ENCODE data around the gene INTS4.
"Not testable (repeated sequence)": the region's sequence is repeated elsewhere in the genome, so short reads cannot be mapped to it uniquely, and the experiment has no call there.

INTS4 gene

DNA sequence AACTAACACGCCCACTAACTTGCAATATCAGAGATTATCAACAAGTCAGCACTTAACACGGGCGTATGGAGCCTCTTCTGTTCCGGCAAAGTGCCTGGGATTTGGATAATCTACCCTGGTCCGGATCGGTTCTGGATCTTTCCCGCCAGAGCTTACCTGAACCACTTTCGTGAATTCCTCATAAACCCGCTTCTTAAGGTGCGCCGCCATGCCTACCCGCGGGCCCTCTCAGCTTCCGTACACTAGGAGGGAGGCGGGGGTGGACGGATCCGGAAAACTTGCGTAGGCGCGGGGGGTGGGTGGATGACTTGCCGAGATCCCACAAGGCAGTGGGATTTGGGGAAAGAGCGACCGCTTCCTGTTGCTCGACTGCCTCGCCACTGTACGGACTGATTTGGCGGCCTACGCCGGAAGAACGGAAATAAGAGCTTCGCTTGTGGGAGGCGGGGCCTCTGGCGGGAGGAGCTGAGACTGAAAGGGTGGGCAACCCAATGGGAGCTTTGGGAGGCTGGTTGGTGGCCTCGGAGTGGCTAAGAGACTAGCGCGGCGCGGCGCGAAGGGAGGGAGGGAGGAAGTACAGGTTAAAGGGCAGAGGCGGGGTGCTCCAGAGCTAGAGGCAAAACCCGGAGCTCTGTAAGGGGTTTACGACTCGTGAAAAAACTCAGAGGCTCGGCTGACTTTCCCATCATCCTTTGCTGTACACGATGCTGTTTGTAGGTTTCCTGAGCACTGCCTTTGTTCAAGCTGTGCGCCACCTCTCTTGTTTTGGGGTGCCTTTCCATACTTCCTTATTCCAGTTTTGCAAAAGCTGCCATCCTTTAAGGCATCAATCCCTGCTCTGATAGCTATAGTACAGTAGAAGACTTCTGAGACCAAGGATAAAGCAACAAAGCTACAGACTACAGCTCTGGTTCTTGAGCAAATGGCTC lies at the start of gene INTS4:
Gene INTS4, minus strand, starts transcription at position 235 of the 929 bp plus-strand sequence. Its CDS starts 25 bp downstream, at position 210.
- peak; percentile 95 to 98 (median 95) for DNase-seq (ENCODE audit: low read depth in 3 of 3)

DNA sequence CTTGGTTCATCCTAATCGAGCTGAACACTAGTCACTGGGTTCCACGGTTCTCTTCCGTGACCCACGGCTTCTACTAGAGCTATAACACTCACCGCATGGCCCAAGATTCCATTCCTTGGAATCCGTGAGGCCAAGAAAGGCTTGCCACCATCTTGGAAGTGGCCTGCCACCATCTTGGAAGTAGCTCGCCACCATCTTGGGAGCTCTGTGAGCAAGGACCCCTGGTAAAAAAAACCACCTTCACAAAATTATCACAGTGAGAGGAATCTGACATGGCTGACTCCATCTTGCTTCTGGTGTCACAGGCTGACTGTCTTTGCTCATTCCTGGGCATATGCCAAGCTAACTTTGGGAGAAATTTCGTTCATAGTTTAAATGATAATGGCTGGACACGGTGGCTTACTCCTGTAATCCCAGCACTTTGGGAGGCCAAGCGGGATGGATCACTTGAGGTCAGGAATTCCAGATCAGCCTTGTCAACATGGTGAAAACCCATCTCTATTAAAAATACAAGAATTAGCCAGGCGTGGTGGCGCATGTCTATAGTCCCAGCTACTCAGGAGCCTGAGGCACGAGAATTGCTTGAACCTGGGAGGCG lies 47.5 kb upstream of the INTS4 start:
- DNase-seq (ENCODE audit: low read depth in 3 of 3), result no peak

- not testable (repeated sequence) for DNase-seq (ENCODE audit: low read depth in 3 of 3)
These were observed 46.9 kb upstream of the INTS4 start for GRCh38 chr11:78041380-78041719.

GRCh38 chr11:78040691-78041379 lies 46.4 kb upstream of the INTS4 start:
- no peak for DNase-seq (ENCODE audit: low read depth in 3 of 3)

DNA sequence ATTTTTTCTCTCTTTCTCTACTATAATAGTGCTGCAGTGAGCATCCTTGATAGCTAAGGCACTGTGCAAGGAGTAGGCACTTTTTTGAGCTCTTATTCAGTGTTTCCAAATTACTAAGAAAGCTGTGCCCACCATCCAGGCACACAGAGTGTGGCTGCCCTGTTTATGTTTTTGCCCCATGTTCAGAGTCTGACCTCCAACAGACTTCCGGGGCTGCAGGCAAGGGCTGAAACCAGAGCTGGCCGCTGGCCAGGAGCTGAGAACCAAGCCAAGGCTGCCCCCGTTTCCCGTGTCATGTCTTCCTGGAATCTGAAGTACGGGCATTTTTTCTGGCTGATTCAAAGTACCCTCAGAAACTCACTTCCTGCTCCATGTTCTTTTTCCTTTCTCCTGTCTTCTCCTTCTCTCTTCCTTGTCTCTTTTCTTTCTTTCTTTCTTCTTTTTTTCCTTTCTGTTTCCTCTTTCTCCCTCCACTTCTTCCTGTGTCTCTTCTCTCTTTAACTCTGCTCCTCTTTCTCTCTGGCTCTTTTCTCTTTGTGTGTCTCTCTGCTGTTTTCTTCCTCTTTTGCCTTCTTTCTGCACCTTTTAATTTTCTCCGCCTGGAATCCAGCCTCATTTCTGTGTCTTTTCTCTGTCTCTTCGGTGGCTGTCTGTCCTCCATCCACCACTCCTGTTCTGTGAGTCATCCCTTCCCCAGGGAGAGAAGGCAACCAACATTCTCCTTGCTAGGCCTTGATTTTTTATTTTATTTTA lies 45.6 kb upstream of the INTS4 start:
- DNase-seq (ENCODE audit: low read depth in 3 of 3), result peak in 1 of 3 donors; percentile 23

- no peak for DNase-seq (ENCODE audit: low read depth in 3 of 3)
These were observed 45.0 kb upstream of the INTS4 start for GRCh38 chr11:78039391-78039918.

DNA sequence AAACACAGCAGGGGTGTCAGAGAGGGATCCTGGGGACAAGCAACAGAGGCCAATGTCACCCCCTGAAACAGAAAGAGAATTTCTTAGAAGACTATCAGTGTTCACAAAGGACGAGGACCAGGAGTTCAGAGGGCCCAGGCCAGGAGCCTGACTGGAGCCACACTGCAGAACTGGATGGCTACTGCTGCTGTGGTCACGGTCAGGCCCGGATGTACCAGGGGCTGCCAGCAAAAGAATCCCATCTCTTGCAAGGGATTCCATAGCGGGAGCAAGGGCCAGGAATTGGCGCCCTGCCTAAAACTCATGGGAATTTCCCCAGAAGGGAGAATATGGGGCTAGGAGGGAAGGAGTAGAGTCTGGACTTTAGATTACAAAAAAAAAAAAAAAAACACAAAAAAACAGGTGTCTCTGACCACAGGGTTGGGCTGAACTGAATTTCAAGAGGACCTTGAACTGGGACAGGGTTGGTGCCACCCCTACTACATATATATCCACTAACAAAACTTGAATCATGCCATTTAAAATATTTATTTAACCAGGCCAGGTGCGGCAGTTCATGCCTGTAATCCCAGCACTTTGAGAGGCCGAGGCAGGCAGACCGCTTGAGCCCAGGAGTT lies 44.3 kb upstream of the INTS4 start:
- DNase-seq (ENCODE audit: low read depth in 3 of 3), result no peak

GRCh38 chr11:78037825-78038620 lies 43.6 kb upstream of the INTS4 start:
- DNase-seq (ENCODE audit: low read depth in 3 of 3), result no peak

DNA sequence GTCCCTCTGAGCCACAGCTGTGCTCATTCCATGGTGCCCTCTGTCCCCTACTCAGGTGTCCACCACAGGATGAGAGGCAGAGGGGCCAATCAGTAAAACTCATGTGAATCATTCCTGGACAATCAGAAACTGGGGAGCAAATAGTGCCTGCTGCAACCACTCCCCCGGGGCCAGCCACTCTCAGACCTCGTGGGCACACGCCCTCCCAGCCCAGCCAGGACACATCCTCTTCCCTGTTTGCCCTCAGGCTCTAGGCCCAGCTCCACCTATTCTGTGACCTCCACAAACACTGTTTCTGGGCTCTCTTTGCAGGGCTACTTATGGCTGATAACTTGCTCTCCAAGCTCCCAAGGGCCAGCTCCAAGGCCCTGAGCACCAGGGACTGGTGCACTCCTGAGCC lies 42.6 kb upstream of the INTS4 start:
- DNase-seq (ENCODE audit: low read depth in 3 of 3), result no peak

DNA sequence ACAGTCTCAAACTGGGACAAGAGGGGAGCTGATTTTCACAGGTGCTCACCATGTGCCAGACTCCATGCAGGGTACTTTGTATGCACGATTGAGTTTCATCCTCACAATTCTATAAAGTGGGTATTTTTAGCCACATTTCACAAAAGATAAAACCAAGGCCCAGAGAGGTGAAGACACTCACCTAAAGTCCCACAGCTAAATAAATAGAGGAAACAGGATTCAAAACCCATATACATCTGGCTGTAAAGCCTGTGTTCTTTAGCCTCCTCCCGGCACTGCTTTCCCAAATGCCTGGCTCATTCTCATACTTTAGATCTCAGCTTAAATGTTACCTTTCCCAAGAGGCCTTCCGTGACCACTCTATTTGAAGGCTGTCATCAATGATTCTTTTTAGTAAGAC lies 41.8 kb upstream of the INTS4 start:
- DNase-seq (ENCODE audit: low read depth in 3 of 3), result no peak

DNA sequence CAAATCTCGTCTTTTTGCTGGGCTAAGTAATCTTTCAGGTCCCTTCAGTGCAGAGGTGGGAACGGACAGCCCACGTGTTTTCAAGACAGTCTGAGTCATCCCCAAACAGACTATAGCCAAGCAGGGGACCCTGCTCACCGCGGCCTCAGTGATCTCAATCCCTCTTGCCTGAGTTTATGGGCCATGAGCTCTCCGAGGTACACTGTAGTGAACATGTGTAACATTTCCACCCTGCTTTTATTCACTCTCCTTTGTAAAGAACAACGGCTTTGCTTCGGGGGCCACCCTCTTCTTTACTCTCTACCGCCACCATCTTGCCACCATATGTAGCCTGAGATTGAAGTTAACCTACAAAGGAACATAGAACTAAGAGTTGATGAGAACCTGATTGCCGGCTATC lies 40.2 kb upstream of the INTS4 start:
- no peak for DNase-seq (ENCODE audit: low read depth in 3 of 3)

DNA sequence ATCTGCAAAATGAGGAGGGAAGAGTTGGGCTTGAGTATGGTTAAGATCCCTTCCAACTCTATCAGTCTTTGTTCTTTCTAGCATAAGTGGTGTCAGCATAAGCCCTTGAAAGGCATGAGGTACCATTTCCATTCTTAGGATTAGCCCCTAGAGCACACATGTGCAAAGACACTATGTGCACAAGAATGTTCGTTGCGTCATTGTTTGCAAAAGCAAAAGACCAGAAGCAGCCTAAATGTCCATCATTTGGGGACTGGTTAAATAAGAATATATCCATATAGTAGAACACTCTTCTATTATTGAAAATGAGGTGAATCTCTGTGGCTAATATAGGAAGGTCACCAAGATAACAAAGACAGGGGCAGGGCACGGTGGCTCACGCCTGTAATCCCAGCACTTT lies 38.6 kb upstream of the INTS4 start:
- no peak for DNase-seq (ENCODE audit: low read depth in 3 of 3)

GRCh38 chr11:78032090-78032489 lies 37.6 kb upstream of the INTS4 start:
- no peak for DNase-seq (ENCODE audit: low read depth in 3 of 3)

GRCh38 chr11:78031629-78032028 lies 37.2 kb upstream of the INTS4 start:
- no peak for DNase-seq (ENCODE audit: low read depth in 3 of 3)

- no peak for DNase-seq (ENCODE audit: low read depth in 3 of 3)
These were observed 36.2 kb upstream of the INTS4 start for GRCh38 chr11:78030429-78031325.

- DNase-seq (ENCODE audit: low read depth in 3 of 3), result not testable (repeated sequence)
These were observed 34.0 kb upstream of the INTS4 start for GRCh38 chr11:78028423-78028822.

DNA sequence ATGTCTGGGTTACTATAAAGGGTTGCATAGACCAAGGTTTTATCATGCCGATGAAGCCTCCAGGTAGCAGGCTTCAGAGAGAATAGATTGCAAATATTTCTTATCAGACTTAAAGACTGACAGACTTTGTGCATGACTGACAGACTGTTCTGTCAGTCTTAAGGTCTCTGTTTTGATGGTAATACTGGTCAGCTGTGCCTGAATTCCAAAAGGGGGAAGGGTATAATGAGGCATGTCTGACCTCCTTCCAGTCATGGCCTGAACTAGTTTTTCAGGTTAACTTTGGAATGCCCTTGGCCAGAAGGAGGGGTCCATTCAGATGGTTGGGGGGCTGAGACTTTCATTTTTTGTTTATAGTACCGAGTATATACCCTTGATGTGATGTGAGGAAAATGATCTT lies 33.3 kb upstream of the INTS4 start:
- no peak for DNase-seq (ENCODE audit: low read depth in 3 of 3)

GRCh38 chr11:78025378-78025777 lies 30.9 kb upstream of the INTS4 start:
- DNase-seq (ENCODE audit: low read depth in 3 of 3), result no peak

DNA sequence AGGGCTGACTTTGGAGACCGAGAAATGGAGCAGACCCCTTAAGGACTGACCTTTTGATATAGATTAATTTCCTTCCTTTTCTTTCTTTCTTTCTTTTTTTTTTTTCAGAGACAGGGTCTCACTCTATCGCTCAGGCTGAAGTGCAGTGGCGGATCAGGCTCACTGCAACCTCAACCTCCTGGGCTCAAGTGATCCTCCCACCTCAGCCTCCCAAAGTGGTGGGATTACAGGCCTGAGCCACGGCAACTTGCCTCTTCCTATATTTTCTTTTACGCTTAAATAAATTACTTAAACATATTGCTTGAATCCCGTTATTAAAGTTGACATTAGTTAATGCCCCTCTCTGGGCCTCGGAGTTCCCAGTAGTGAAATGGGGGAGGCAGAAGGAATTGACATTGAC lies 29.0 kb upstream of the INTS4 start:
- no peak for DNase-seq (ENCODE audit: low read depth in 3 of 3)

Measured in stimulated activated CD4-positive, alpha-beta T cell treated with anti-CD3 and anti-CD28 coated beads, TNF-alpha, amount 100 ng/mL, for 48 hours (primary cell).